Measurements from ENCODE around the gene PLEKHG3. TPM values are rescaled to one million over a fixed set of nuclear protein-coding genes. Genes with fewer than 3 reads are reported as not detected.

PLEKHG3 gene
- total RNA-seq, 2 experiments from 2014 or later: not detected

- TF ChIP-seq EZH2phosphoT487 (IDR thresholded peaks at IDR 0.05; ENCODE audit: borderline replicate concordance, low read depth, low read length): no peak
- no peak for TF ChIP-seq CTCF (conservative IDR thresholded peaks at IDR 0.05; ENCODE audit: low read length)
- Histone ChIP-seq H3K4me3 (ENCODE audit: low read depth, low read length, poor library complexity, severe bottlenecking) (no peak overlapping the region), H3K9me2 (ENCODE audit: insufficient read depth, low read length) (no peaks in the 10 kb centered on the region), H2AFZ (ENCODE audit: low read length) (no peak overlapping the region), H3K4me1 (ENCODE audit: insufficient read depth, low read length, poor library complexity, severe bottlenecking) (no peaks in the 10 kb centered on the region), H3K4me2 (ENCODE audit: low read length) (no peak overlapping the region), H4K20me1 (ENCODE audit: insufficient read depth, low read length) (no peaks in the 10 kb centered on the region), H3K36me3 (ENCODE audit: insufficient read depth, low read length) (no peaks in the 10 kb centered on the region), H3K79me2 (ENCODE audit: insufficient read depth, low read depth, low read length) (no peaks in the 10 kb centered on the region), H3K9me3 (ENCODE audit: low read length) (peaks cover 9% of the 10 kb centered on the region), H3K27ac (ENCODE audit: low read depth, low read length, poor library complexity, severe bottlenecking) (no peak overlapping the region)
- no TSS peak for BruUV-seq (replicated peaks)
- DNase-seq (ENCODE audit: low spot score): no peak
- ChIA-PET CTCF (ENCODE audit: unreplicated experiment) (no interaction called here), POLR2A (no interaction called here)
- intact Hi-C loops (cut with micrococcal nuclease; ENCODE audit: unreplicated experiment): no loop called here
These were observed 6.8 kb downstream of the PLEKHG3 start for GRCh38 chr14:64711039-64711438.

GRCh38 chr14:64713677-64714076, 9.5 kb downstream of the PLEKHG3 start:
- H2AFZ ChIP-seq (ENCODE audit: low read length): no peak overlapping the region
- no peak overlapping the region for H3K4me2 ChIP-seq (ENCODE audit: low read length)
- H3K79me2 ChIP-seq (ENCODE audit: insufficient read depth, low read depth, low read length): no peaks in the 10 kb centered on the region
- no peak overlapping the region for H3K4me3 ChIP-seq (ENCODE audit: low read depth, low read length, poor library complexity, severe bottlenecking)
- no peak for DNase-seq (ENCODE audit: low spot score)
- intact Hi-C loops (cut with micrococcal nuclease; ENCODE audit: unreplicated experiment): no loop called here
- no peaks in the 10 kb centered on the region for H3K9me2 ChIP-seq (ENCODE audit: insufficient read depth, low read length)
- H4K20me1 ChIP-seq (ENCODE audit: insufficient read depth, low read length): no peaks in the 10 kb centered on the region
- H3K36me3 ChIP-seq (ENCODE audit: insufficient read depth, low read length): no peaks in the 10 kb centered on the region
- H3K4me1 ChIP-seq (ENCODE audit: insufficient read depth, low read length, poor library complexity, severe bottlenecking): no peaks in the 10 kb centered on the region
- H3K27ac ChIP-seq (ENCODE audit: low read depth, low read length, poor library complexity, severe bottlenecking): no peak overlapping the region
- TF ChIP-seq CTCF (conservative IDR thresholded peaks at IDR 0.05; ENCODE audit: low read length): no peak
- no peak for TF ChIP-seq EZH2phosphoT487 (IDR thresholded peaks at IDR 0.05; ENCODE audit: borderline replicate concordance, low read depth, low read length)
- ChIA-PET CTCF (ENCODE audit: unreplicated experiment) (no interaction called here), POLR2A (no interaction called here)
- no TSS peak for BruUV-seq (replicated peaks)
- peaks cover 9% of the 10 kb centered on the region for H3K9me3 ChIP-seq (ENCODE audit: low read length)

GRCh38 chr14:64714432-64715025, 10.3 kb downstream of the PLEKHG3 start:
- H3K79me2 ChIP-seq (ENCODE audit: insufficient read depth, low read depth, low read length): no peaks in the 10 kb centered on the region
- H3K4me1 ChIP-seq (ENCODE audit: insufficient read depth, low read length, poor library complexity, severe bottlenecking): no peaks in the 10 kb centered on the region
- no peak overlapping the region for H3K27ac ChIP-seq (ENCODE audit: low read depth, low read length, poor library complexity, severe bottlenecking)
- H3K36me3 ChIP-seq (ENCODE audit: insufficient read depth, low read length): no peaks in the 10 kb centered on the region
- TF ChIP-seq EZH2phosphoT487 (IDR thresholded peaks at IDR 0.05; ENCODE audit: borderline replicate concordance, low read depth, low read length): no peak
- TF ChIP-seq CTCF (conservative IDR thresholded peaks at IDR 0.05; ENCODE audit: low read length): no peak
- H3K4me3 ChIP-seq (ENCODE audit: low read depth, low read length, poor library complexity, severe bottlenecking): no peak overlapping the region
- no peaks in the 10 kb centered on the region for H3K9me2 ChIP-seq (ENCODE audit: insufficient read depth, low read length)
- H4K20me1 ChIP-seq (ENCODE audit: insufficient read depth, low read length): no peaks in the 10 kb centered on the region
- CTCF ChIA-PET (ENCODE audit: unreplicated experiment): no interaction called here
- no peak overlapping the region for H2AFZ ChIP-seq (ENCODE audit: low read length)
- no peak for DNase-seq (ENCODE audit: low spot score)
- no peak overlapping the region for H3K4me2 ChIP-seq (ENCODE audit: low read length)
- intact Hi-C loops (cut with micrococcal nuclease; ENCODE audit: unreplicated experiment): no loop called here
- no TSS peak for BruUV-seq (replicated peaks)
- POLR2A ChIA-PET: no interaction called here
- H3K9me3 ChIP-seq (ENCODE audit: low read length): peaks cover 9% of the 10 kb centered on the region

Measured in OCI-LY7 (cell line).